ENCODE data around the gene SUPT5H.

SUPT5H gene

GRCh38 chr19:39445196-39446111, at the start of gene SUPT5H:
Gene SUPT5H (plus strand): TSS chr19:39445582. CDS start chr19:39445891, 309 bp downstream.
- DNase-seq, result peak; percentile 96

- DNase-seq, result peak; percentile 78
These were observed 47.8 kb upstream of the SUPT5H start for GRCh38 chr19:39397360-39398296.

- DNase-seq, result peak; percentile 66
These were observed 47.0 kb upstream of the SUPT5H start for GRCh38 chr19:39398297-39398864.

- no peak for DNase-seq
These were observed 45.7 kb upstream of the SUPT5H start for GRCh38 chr19:39399668-39400050.

- DNase-seq, result no peak
These were observed 45.3 kb upstream of the SUPT5H start for GRCh38 chr19:39400061-39400460.

GRCh38 chr19:39401070-39401548, 44.3 kb upstream of the SUPT5H start:
- no peak for DNase-seq

- peak; percentile 62 for DNase-seq
These were observed 43.6 kb upstream of the SUPT5H start for GRCh38 chr19:39401549-39402345.

GRCh38 chr19:39402346-39403300, 42.8 kb upstream of the SUPT5H start:
- peak; percentile 93 for DNase-seq

DNA sequence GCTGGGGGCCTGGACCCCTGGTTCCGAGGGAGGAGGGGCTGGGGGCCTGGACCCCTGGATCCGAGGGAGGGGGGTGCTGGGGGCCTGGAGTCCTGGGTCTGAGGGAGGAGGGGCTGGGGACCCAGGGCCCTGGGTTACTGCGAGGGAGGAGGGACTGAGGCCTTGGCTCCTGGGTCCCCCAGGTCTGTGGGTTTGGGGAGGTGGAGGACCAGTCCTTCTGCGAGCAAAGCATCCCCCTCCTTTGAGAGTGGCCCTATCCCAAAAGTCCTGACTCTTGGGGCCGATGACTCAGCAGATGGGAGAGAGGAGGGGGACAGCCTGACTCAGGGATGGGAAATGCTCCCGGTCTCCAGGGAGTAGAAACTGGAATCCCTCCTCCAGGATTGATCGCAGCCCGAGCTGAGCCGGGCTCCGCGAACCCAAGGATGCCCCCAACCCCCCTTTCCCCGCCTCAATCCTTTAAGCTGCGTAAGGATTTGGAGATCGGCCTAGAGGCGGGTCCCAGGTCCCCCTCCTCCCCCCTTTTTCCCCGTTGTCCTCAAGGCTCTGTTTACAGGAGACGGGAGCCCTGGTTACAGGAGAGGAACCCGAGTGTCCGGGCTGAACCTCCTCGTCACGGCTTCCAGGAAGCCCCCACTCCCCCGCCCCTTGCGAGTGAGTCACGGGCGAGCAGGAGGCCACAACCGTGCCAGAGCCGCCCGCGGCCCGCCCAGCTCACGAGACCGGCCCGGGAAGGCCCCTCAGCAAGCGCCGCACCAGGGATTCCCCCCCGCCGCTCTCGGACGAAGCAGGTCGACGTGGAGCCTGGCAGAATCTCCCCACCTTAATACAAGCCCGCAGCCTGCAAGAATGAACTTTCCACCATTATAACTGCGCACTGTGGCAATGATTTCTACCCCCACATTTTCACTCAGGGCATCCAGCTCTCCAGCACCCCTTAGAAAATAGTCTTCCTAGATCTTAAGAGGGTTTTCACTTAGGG, 41.8 kb upstream of the SUPT5H start:
- peak; percentile 100 for DNase-seq

DNA sequence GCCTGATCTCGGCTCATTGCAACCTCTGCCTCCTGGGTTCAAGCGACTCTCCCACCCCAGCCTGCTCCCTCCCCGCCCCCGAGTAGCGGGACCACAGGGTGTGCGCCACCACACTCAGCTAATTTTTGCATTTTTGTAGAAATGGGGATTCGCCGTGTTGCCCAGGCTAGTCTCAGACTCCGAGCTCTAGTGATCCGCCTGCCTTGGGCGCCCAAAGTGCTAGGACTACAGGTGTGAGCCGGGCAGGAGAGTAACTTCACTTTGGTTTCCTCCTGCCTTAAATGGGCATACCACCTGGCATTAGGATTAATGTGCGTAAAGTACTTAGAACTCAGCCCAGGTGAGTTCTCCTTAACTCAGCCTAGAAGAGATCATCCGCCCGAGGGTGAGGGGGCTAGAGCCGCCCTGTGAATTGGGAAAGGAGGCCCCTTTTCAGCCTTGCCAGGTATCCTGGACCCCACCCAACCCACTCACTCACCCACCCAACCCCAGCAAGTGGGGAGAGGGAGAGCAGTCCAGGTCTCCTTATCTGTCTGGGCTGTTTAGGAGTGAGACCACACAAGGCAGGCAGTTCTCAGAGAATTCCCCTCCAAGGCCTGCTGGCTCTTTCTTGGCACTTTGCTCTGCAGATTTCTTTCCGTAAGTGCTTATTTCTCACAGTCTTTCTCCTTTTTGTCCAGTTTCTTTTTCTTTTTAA, 40.0 kb upstream of the SUPT5H start:
- DNase-seq, result no peak

- no peak for DNase-seq
These were observed 39.3 kb upstream of the SUPT5H start for GRCh38 chr19:39405958-39406655.

- DNase-seq, result peak; percentile 82
These were observed 38.5 kb upstream of the SUPT5H start, which contains the start of gene ZFP36 for GRCh38 chr19:39406656-39407409. Gene ZFP36 (plus strand): TSS chr19:39406847. CDS start chr19:39406905, 58 bp downstream.

- no peak for DNase-seq
These were observed 38.0 kb upstream of the SUPT5H start for GRCh38 chr19:39407410-39407659.

- DNase-seq, result no peak
These were observed 37.6 kb upstream of the SUPT5H start for GRCh38 chr19:39407660-39408391.

DNA sequence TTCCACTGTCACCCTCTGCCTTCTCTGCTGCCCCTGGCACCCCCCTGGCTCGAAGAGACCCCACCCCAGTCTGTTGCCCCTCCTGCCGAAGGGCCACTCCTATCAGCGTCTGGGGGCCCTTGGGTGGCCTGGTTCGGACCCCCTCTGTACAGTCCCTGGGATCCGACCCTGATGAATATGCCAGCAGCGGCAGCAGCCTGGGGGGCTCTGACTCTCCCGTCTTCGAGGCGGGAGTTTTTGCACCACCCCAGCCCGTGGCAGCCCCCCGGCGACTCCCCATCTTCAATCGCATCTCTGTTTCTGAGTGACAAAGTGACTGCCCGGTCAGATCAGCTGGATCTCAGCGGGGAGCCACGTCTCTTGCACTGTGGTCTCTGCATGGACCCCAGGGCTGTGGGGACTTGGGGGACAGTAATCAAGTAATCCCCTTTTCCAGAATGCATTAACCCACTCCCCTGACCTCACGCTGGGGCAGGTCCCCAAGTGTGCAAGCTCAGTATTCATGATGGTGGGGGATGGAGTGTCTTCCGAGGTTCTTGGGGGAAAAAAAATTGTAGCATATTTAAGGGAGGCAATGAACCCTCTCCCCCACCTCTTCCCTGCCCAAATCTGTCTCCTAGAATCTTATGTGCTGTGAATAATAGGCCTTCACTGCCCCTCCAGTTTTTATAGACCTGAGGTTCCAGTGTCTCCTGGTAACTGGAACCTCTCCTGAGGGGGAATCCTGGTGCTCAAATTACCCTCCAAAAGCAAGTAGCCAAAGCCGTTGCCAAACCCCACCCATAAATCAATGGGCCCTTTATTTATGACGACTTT, 36.8 kb upstream of the SUPT5H start:
- DNase-seq, result peak; percentile 49

All from fibroblast of skin of right quadriceps (primary cell).